ENCODE data around the gene OR1N1.
"Not testable (repeated sequence)": the region's sequence is repeated elsewhere in the genome, so short reads cannot be mapped to it uniquely, and the experiment has no call there.

OR1N1 gene, protein sequence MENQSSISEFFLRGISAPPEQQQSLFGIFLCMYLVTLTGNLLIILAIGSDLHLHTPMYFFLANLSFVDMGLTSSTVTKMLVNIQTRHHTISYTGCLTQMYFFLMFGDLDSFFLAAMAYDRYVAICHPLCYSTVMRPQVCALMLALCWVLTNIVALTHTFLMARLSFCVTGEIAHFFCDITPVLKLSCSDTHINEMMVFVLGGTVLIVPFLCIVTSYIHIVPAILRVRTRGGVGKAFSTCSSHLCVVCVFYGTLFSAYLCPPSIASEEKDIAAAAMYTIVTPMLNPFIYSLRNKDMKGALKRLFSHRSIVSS

DNA sequence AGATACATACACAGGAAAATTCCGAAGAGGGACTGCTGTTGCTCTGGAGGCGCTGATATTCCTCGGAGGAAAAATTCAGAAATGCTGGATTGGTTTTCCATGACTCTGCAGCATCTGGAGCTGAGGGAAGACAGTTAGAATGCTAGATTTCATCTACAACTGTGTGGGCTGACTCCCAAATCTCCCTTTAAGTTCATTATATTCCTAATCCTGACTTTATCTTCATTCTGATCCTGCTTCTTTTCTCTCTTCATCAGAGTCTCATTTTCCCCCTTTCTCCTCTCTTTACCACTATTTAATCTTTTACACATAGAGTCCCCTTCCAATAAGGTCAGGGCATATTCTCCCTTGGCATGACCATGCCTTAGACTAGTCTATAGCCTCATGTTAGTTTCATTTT lies at the start of gene OR1N1:
Gene OR1N1 (minus strand): TSS at position 101 of the 400 bp plus-strand sequence. CDS start 0 bp downstream, at position 101.
- no peak for DNase-seq (ENCODE audit: low read depth in 2 of 2)

DNA sequence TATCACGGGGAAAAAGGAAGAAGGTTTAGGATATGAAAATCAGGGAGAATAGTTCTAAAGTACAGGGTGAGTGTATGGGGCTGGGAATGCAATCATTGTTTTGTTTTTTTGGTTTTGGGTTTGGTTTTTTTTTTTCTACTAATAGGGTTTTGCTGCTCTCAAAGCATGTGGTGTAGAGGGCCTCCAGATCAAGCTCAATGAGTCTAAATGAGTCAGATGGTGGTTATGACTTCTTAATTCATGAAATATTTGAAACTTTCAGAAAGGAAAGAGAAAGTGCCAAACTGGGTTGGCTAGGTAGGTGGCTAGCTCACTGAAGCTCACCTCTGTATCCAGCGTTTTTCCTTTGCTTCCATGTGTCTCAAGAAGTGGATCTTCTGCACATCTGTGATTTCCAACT lies 45.4 kb upstream of the OR1N1 start:
- no peak for DNase-seq (ENCODE audit: low read depth in 2 of 2)

DNA sequence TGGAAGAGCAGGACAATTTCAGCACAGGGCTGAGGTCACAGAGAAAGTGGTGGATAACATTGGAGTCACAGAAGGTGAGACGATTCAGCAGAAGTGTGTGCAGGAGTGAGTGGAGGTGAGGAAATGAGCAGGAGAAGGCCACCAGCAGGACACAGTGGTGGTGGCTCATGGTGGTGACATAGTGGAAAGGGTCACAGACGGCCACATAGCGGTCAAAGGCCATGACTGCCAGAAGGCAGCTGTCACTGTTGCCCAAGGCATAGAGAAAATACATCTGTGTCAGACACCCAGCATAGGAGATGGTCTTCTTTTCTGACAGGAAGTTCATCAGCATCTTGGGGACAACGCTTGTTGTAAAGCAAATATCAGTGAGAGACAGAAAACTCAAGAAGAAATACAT lies 40.8 kb upstream of the OR1N1 start:
- no peak for DNase-seq (ENCODE audit: low read depth in 2 of 2)

DNA sequence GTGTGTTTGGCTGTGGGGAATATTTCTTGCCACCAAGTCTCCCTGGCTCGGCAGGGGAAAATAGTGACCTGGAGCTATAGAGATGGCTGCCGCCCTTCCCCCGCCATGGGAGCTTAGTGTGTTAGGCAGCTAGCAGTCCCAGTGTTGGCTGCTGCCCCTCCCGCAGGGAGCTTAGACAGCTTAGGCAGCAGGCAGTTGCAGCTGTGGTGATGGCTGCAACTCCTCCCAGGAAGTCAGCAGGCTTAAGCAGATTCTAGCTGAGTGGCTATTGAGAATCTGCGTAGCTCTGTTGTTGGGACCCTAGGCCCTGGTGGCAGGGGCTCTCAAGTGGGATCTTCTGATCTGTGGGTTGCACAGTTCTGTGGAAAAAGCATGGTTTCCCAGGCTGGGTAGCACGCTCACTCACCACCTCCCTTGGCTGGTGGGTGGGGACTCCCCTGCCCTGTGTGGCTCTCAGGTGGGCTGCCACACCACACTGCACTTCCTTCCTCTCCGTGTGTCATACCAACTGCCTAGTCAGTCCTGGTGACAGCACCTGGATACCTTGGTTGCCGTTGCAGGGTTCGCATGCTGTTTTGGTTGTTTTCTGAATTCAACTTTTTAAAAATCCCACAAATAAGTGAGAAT lies 35.2 kb upstream of the OR1N1 start:
- DNase-seq (ENCODE audit: low read depth in 2 of 2) = no peak

DNA sequence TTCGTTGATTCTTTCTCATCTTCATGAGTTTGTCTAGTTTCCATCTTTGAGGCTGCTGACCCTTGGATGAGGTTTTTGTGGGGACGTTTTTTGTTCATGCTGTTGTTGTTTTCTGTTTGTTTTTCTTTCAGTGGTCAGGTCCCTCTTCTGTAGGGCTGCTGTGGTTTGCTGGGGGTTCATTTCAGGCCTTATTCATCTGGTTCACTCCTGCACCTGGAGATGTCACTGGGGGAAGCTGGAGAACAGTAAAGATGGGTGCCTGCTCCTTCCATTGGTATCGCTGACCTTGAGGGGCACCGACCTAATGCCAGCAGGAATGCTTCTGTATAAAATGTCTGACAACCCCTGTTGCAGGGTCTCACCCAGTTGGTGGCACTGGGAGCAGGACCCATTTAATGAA lies 34.4 kb upstream of the OR1N1 start:
- DNase-seq (ENCODE audit: low read depth in 2 of 2) = no peak

DNA sequence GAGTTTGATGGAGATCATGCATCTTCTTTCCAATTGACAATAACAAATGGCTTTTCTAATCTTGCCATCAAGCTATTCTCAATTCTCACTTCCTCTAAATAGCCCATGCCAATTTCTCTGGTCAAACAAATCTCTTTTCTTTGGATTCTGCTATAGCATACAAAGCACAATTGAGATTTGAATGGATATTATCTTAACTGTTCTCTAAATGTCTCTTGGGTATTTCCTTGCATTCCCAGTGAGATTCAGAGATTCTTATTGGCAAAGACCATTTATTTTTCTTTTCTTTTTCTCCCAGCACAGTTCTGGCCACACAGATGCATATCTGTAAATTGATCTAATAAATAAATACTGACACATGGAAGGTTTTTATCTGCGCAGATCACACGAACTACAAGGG lies 25.7 kb upstream of the OR1N1 start, which contains the start of gene OR1N2:
Gene OR1N2 (plus strand): TSS at position 301 of the 400 bp plus-strand sequence. CDS start 100 bp downstream, outside the sequence.
- no peak for DNase-seq (ENCODE audit: low read depth in 2 of 2)

DNA sequence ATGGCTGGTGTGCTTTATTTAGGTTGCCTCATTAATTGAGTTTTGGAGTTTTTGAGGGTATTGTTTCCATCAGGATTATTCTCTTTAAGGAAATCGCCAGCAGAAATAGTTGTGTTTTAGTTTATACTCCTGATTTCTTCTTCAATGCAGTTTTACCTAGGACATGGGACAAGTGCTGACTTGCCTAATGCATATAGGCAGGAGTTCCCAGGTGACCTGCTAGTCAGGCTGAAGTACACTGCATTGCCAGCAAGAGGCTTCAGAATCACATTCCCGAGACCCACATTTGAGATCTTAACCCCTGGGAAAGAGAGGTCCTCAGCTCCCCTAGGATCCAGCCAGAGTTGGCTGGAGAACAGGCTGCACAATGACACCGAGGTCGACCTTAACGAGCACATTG lies 24.3 kb upstream of the OR1N1 start:
- no peak for DNase-seq (ENCODE audit: low read depth in 2 of 2)

DNA sequence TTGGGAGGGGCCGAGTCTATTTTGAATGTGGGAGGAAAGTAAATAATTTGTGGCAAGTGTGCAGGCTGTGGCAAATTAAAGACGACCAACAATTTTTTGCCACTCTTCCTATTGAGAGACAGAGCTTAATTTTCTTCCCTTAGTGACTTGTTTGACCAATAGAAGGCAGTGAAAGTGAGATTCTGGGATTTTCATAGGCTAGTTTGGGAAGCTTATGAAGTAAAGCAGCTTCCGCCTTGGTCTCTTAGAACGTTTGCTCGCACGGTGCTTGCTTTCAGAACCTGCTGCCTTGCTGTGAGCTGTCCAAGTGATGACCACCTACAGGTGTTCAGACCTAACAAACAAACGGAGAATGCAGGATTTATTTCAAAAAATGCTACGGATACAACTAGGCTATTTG lies 19.1 kb upstream of the OR1N1 start:
- DNase-seq (ENCODE audit: low read depth in 2 of 2) = no peak

DNA sequence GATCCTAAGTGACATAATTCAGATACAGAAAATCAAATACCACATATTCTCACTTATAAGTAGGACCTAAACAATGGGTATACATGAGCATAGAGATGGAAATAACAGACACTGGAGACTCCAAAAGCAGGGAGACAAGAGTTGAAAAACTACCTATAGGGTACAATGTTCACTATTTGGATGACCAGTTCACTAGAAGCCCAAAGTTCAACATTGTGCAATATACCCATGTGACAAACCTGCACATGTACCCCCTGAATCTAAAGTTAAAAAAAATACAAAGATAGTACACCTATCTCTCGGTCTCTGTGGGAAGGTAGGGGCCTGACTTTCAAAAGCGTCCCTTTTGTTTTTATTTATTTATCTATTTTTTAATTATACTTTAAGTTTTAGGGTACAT lies 11.7 kb upstream of the OR1N1 start:
- DNase-seq (ENCODE audit: low read depth in 2 of 2) = no peak

DNA sequence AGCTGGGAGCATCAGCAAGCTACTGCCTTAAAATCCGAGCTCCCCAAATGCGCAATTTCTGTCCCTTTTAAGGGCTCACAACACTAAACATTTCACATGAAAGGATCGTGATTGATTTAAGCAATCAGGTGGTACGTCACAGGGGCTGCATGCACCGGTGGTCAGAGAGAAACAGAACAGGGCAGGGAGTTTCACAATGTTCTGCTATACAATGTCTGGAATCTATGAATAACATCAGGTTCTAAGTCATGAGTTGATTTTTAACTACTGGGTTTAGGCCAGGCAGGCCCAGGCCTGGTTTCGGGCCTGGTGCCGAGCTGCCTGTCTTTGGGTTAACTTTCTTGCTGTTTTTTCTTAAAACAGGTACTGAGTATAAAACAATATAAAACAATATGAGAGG lies 10.0 kb upstream of the OR1N1 start:
- DNase-seq (ENCODE audit: low read depth in 2 of 2) = not testable (repeated sequence)

DNA sequence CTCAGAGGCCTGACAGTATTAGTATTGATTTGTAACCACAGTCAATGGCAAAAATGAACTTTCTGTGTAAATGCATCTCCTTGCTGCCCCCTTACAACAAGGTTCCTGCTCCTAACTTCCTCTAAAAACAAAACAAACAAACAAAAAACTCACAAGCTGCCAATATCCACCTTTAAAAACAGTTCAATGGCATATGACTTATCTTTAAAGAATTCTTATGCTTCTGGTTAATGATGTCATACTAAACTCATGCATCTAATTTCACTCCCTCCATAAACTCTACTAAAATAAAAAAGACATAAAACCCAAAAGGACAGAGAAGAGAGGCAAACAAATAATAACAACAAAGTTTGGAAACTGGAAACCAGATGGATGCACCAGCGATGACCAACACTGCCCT lies 9.0 kb upstream of the OR1N1 start:
- DNase-seq (ENCODE audit: low read depth in 2 of 2) = no peak

DNA sequence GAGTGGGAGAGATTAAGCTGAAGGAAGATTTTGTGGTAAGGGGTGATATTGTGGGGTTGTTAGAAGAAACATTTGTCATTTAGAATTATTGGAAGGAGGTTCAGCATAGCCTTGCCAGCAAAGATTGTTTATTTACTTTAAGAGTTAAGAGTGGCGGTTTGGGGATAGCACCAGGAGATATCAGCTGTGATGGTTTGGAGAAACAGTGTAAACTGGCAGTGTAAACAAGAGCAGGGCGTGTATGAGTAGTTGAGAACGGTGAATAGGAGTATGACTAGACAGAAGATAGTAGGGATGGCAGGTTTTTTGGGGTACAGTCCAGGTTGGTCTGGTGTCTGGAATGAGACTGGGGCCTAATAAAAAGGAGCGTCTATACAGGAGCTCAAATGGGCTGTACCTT lies 4.1 kb upstream of the OR1N1 start:
- not testable (repeated sequence) for DNase-seq (ENCODE audit: low read depth in 2 of 2)

DNA sequence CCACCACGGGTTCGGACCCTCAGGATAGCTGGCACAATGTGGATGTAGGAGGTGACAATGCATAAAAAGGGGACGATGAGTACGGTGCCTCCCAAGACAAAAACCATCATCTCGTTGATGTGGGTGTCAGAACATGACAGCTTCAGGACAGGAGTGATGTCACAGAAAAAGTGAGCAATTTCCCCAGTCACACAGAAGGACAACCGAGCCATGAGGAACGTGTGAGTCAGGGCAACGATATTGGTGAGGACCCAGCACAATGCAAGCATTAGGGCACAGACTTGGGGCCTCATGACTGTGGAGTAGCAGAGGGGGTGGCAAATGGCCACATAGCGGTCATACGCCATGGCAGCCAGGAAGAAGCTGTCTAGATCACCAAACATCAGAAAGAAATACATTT lies 491 bp downstream of the OR1N1 start:
- no peak for DNase-seq (ENCODE audit: low read depth in 2 of 2)

DNA sequence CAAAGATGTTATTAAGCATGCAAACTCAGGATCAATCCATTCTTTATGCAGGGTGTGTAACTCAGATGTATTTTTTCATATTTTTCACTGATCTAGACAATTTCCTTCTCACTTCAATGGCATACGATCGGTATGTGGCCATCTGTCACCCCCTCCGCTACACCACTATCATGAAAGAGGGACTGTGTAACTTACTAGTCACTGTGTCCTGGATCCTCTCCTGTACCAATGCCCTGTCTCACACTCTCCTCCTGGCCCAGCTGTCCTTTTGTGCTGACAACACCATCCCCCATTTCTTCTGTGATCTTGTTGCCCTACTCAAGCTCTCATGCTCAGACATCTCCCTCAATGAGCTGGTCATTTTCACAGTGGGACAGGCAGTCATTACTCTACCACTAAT lies 7.7 kb downstream of the OR1N1 start:
- DNase-seq (ENCODE audit: low read depth in 2 of 2) = no peak

DNA sequence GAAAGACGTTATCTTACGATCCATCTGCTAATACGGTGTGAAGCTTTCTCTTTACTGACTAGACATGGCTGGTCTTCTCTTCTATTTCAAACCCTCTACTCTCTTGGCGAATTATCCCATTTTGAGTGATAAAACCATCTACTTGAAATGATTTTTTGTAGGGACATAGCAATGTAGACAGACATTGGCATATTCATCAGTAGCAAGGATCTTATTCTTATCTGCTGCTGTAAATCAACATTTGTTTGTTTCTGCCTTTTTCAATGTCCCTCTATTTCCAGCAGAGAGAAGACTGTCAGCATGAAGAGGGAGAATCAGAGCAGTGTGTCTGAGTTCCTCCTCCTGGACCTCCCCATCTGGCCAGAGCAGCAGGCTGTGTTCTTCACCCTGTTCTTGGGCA lies 8.3 kb downstream of the OR1N1 start, which contains the start of gene OR1J4:
Gene OR1J4 (plus strand): TSS at position 301 of the 400 bp plus-strand sequence. CDS start 0 bp downstream, at position 301.
- DNase-seq (ENCODE audit: low read depth in 2 of 2) = no peak

DNA sequence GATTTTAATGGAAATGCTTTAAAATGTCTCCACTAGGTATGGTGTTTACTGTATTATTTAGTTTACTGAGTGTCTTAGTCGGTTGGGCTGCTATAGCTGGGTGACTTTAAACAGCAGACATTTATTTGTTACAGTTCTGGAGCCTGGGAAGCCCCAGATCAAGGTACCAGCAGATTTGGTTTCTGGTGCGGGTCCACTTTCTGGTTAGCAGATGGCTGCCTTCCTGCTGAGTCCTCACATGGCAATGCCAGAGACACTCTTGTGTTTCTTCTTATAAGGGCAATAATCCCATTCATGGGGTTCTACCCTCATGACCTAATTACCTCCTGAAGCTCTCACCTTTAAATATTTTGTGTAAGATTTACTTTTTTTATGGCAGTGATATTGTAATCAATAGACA lies 8.9 kb downstream of the OR1N1 start:
- DNase-seq (ENCODE audit: low read depth in 2 of 2) = no peak

DNA sequence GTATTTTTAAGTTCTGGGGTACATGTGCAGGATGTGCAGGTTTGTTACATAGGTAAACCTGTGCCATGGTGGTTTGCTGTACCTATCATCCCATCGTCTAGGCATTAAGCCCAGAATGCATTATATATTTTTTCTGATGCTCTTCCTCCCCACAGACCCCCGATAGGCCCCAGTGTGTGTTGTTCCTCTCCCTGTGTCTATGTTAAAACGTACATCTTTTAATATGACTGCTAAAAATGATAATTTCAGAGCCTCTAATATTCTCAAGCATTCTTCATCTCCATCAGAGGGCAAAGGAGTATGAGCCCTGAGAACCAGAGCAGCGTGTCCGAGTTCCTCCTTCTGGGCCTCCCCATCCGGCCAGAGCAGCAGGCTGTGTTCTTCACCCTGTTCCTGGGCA lies 16.6 kb downstream of the OR1N1 start, which contains the start of gene OR1J2:
Gene OR1J2 (plus strand): TSS at position 301 of the 400 bp plus-strand sequence. CDS start 0 bp downstream, at position 301.
- no peak for DNase-seq (ENCODE audit: low read depth in 2 of 2)

DNA sequence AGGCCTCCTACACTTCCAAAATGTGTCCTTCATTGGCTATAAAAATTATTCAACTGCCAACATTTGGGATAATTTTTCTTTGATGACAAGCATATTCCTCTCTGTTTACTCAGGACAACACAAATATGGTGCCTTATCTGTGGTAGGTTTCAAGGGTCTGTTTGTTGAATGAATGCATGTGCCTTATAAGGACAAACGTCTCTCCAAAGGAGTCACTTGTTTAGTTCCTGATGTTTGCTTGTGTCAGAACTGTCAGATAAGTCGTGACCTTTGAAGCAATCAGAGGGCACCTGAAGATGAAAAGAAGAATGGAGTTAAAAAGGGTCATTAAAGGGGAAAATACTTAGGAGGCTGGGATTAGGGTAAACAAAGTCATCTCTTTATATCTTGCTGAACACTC lies 20.1 kb downstream of the OR1N1 start:
- no peak for DNase-seq (ENCODE audit: low read depth in 2 of 2)

DNA sequence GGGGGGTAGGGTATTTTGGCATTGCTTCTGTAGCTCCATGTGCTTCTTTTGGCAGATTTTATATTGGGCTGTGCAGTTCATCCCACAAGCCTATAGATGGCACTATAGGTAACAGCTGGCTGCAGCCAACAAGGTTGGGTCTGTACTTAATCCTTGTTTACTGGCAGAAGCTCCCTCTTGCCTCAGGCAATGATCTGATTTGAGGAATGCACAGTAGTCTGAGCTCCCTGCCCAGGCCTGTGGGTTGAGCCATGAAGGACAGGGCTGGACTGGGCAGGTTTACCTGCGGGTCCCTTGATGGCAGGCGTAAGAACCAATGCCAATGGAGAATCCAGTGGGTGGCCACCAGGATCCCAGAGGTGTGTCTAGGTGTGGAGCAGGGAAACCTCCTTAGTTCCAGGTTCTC lies 28.2 kb downstream of the OR1N1 start:
- DNase-seq (ENCODE audit: low read depth in 2 of 2) = no peak

DNA sequence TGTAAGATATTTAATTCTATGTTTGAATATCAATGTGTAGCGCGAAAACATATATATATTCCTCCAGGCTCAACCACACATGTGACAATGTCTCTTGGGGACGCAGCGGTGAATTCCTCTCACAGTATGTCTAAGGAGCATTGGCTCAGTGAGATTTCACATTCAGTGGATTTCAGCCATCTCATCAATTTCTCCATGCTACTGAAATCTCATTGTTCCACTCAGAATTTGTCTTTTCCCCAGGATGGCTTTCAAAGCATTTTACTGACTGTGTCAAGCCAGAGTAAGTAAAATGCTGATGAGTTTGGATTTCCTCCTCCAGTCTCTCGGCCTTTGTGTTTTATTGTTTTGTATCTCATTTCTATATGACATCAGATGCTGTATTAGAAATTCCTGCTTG lies 48.0 kb downstream of the OR1N1 start:
- DNase-seq (ENCODE audit: low read depth in 2 of 2) = no peak

DNA sequence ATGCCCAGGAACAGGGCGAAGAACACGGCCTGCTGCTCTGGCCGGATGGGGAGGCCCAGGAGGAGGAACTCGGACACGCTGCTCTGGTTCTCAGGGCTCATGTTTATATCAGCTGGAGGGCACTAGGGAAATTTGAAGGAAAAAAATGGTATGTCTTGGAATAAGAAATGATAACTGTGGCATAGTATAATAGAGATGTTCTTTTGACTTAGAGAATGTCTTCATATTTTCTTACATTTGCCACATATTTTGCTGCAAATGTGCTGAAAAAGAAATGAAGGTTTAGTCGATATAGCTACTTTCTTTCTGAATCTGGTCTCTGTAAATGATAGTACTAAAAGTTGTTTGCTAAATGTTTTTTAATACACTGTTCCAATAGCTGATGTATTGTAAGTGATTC lies 49.3 kb downstream of the OR1N1 start, which contains the start of gene OR1J1:
Gene OR1J1 (minus strand): TSS at position 101 of the 400 bp plus-strand sequence. CDS start 0 bp downstream, at position 101.
- DNase-seq (ENCODE audit: low read depth in 2 of 2) = no peak

DNA sequence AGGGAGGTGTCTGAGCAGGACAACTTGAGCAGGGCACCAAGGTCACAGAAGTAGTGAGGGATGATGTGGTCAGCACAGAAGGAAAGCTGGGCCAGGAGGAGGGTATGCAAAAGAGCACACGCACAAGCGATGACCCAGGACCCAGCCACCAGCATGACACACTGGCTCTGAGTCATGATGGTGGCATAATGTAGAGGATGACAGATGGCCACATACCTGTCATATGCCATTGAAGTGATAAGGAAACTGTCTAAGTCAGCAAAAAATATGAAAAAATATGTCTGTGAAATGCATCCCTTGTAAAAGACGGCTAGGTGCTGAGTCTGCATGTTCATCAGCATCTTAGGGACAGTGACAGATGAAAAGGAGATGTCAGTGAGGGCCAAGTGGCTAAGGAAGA lies 49.7 kb downstream of the OR1N1 start:
- no peak for DNase-seq (ENCODE audit: low read depth in 2 of 2)
